DOHH2 (cell line): ENCODE results near the gene MYH11.

ENCODE experiments used
- H3F3A ChIP-seq: fragments of 200-600 bp; sonication (generic), shearing (Covaris generic); 2 replicates; pipeline ENCODE4 v1.6.0; 2016; ENCODE audit warnings: antibody characterized with exemption, mild to moderate bottlenecking; ENCODE audit not compliant: control insufficient read depth, insufficient read depth
- H3K27ac ChIP-seq: fragments of 200-600 bp; sonication (generic); 2 replicates; pipeline ENCODE4 v1.5.1; 2014; ENCODE audit warnings: low read depth, mild to moderate bottlenecking, low read length, moderate library complexity
- H3K27me3 ChIP-seq: fragments of 200-600 bp; sonication (generic); 2 replicates; pipeline ENCODE4 v1.6.1; 2014; ENCODE audit warnings: mild to moderate bottlenecking, low read length, mixed read lengths; ENCODE audit not compliant: control insufficient read depth
- H3K36me3 ChIP-seq: fragments of 200-600 bp; sonication (generic); 2 replicates; pipeline ENCODE4 v1.6.1; 2014; ENCODE audit warnings: mild to moderate bottlenecking, low read length, moderate library complexity, mixed read lengths; ENCODE audit not compliant: control insufficient read depth
- H3K4me1 ChIP-seq: fragments of 200-600 bp; sonication (generic); 2 replicates; pipeline ENCODE4 v1.6.1; 2014; ENCODE audit warnings: mild to moderate bottlenecking, low read length, mixed read lengths; ENCODE audit not compliant: control insufficient read depth
- H3K4me2 ChIP-seq: fragments of 200-600 bp; sonication (generic); 2 replicates; pipeline ENCODE4 v1.6.0; 2014; ENCODE audit warnings: mild to moderate bottlenecking, low read length, moderate library complexity
- H3K4me3 ChIP-seq: fragments of 200-600 bp; sonication (generic); 2 replicates; pipeline ENCODE4 v1.5.1; 2014; ENCODE audit warnings: mild to moderate bottlenecking, low read length, mixed read lengths
- H3K79me2 ChIP-seq: fragments of 200-600 bp; sonication (generic); 2 replicates; pipeline ENCODE4 v1.6.1; 2014; ENCODE audit warnings: mild to moderate bottlenecking, low read length, mixed read lengths; ENCODE audit not compliant: control insufficient read depth
- H3K9me2 ChIP-seq: fragments of 200-600 bp; sonication (generic); replicated peaks from 2 replicates; pipeline ENCODE4 v1.6.1; 2014; ENCODE audit warnings: mild to moderate bottlenecking, low read length, mixed read lengths; ENCODE audit not compliant: control insufficient read depth
- H3K9me3 ChIP-seq: fragments of 200-600 bp; sonication (generic); 2 replicates; pipeline ENCODE4 v1.6.1; 2014; ENCODE audit warnings: antibody characterized with exemption, low read length, mixed read lengths; ENCODE audit not compliant: control insufficient read depth, insufficient read depth
- H4K20me1 ChIP-seq: fragments of 200-600 bp; sonication (generic); 2 replicates; pipeline ENCODE4 v1.6.0; 2014; ENCODE audit warnings: low read depth, mild to moderate bottlenecking, antibody characterized with exemption, low read length, moderate library complexity; ENCODE audit not compliant: control insufficient read depth, insufficient read depth
- EZH2phosphoT487 ChIP-seq: fragments of 200-600 bp; sonication (generic); IDR thresholded peaks from 2 replicates; pipeline ENCODE4 v1.6.1; 2017; ENCODE audit warnings: borderline replicate concordance, mild to moderate bottlenecking, antibody characterized with exemption, low read length, moderate library complexity, mixed read lengths
- TF ChIP-seq, protein P1 (sequence below): fragments of 200-600 bp; sonication (generic); IDR thresholded peaks from one replicate; pipeline ENCODE4 v1.5.1; 2014; ENCODE audit warnings: antibody characterized with exemption, mild to moderate bottlenecking, low read depth, low read length; ENCODE audit not compliant: poor library complexity, severe bottlenecking

Gene MYH11

DNA sequence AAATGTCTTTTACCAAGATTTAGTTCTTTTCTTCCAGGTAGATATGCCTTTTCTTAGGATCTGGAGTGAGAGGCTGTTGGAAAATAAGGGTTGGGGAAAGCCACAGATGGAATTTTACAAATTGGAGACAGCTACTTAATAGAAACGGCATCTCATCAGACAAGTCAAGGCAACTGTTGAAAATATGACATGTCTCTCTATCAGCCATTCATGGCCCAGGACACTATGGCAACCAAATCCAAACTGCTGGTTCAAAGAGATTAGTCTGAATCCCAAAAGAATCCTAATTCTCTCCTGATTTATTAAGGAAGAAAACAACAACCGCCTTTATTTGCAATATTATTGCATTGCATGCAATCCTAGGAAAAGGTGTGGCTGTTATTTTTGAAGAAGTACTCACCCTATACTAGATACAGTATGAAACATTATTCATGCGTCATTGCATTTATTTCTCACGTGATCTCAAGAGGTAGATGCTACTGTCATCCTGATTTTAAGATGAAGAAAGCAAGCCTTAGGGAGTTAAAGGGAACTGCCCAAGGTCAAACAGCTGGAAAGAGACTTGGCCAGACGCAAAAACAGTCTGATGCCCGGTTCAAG, 44.2 kb upstream of the MYH11 start:
- Histone ChIP-seq H3K36me3 (no peaks in the 10 kb centered on the region), H3F3A (no peaks in the 10 kb centered on the region), H3K27me3 (no peaks in the 10 kb centered on the region), H3K79me2 (no peaks in the 10 kb centered on the region), H3K9me3 (no peaks in the 10 kb centered on the region), H4K20me1 (no peaks in the 10 kb centered on the region), H3K4me2 (peak overlapping the region; percentile 9; the same call in 1 of the 2 replicates), H3K4me1 (peaks cover 21% of the 10 kb centered on the region), H3K9me2 (no peaks in the 10 kb centered on the region), H3K4me3 (no peak overlapping the region), H3K27ac (no peak overlapping the region)
- no peak for TF ChIP-seq EZH2phosphoT487
- TF ChIP-seq, protein P1, sequence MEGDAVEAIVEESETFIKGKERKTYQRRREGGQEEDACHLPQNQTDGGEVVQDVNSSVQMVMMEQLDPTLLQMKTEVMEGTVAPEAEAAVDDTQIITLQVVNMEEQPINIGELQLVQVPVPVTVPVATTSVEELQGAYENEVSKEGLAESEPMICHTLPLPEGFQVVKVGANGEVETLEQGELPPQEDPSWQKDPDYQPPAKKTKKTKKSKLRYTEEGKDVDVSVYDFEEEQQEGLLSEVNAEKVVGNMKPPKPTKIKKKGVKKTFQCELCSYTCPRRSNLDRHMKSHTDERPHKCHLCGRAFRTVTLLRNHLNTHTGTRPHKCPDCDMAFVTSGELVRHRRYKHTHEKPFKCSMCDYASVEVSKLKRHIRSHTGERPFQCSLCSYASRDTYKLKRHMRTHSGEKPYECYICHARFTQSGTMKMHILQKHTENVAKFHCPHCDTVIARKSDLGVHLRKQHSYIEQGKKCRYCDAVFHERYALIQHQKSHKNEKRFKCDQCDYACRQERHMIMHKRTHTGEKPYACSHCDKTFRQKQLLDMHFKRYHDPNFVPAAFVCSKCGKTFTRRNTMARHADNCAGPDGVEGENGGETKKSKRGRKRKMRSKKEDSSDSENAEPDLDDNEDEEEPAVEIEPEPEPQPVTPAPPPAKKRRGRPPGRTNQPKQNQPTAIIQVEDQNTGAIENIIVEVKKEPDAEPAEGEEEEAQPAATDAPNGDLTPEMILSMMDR = no peak

DNA sequence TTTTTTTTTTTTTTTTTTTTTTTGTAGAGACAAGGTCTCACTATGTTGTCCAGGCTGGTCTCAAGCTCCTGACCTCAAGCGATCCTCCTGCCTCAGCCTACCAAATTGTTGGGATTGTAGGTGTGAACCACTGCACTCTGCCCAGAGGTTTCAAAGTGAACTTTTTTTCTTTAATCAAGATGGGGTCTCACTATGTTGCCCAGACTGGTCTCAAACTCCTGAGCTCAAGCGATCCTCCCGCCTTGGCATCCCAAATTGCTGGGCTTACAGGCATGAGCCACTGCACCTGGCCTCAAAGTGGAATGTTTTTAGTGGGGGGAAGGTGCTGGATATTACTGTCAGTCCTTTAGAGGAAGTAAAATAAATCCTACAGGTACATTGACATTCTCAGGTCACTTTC, 43.5 kb upstream of the MYH11 start:
- TF ChIP-seq, protein P1 = no peak
- no peak for TF ChIP-seq EZH2phosphoT487
- H3K9me2 ChIP-seq = no peaks in the 10 kb centered on the region
- no peaks in the 10 kb centered on the region for H3K9me3 ChIP-seq
- H3K4me1 ChIP-seq = peaks cover 21% of the 10 kb centered on the region
- H3K27ac ChIP-seq = no peak overlapping the region
- no peaks in the 10 kb centered on the region for H3F3A ChIP-seq
- no peaks in the 10 kb centered on the region for H3K36me3 ChIP-seq
- H4K20me1 ChIP-seq = no peaks in the 10 kb centered on the region
- no peak overlapping the region for H3K4me2 ChIP-seq
- H3K4me3 ChIP-seq = no peak overlapping the region
- H3K27me3 ChIP-seq = no peaks in the 10 kb centered on the region
- H3K79me2 ChIP-seq = no peaks in the 10 kb centered on the region

GRCh38 chr16:15899538-15900100, 42.8 kb upstream of the MYH11 start:
- H3K36me3 ChIP-seq = no peaks in the 10 kb centered on the region
- no peak overlapping the region for H3K4me2 ChIP-seq
- H4K20me1 ChIP-seq = no peaks in the 10 kb centered on the region
- H3K27me3 ChIP-seq = no peaks in the 10 kb centered on the region
- no peaks in the 10 kb centered on the region for H3K9me3 ChIP-seq
- H3K9me2 ChIP-seq = no peaks in the 10 kb centered on the region
- H3K79me2 ChIP-seq = no peaks in the 10 kb centered on the region
- no peak overlapping the region for H3K27ac ChIP-seq
- peaks cover 21% of the 10 kb centered on the region for H3K4me1 ChIP-seq
- no peak overlapping the region for H3K4me3 ChIP-seq
- TF ChIP-seq EZH2phosphoT487 = no peak
- TF ChIP-seq, protein P1 = no peak
- H3F3A ChIP-seq = no peaks in the 10 kb centered on the region
